Panc1 (cell line): ENCODE measurements around the gene VPS45.

Source experiments
- POLR2AphosphoS5 ChIP-seq: IDR thresholded peaks from 2 replicates; pipeline ENCODE4 v1.6.1; 2012; ENCODE audit warnings: mild to moderate bottlenecking, low read depth, low read length, moderate library complexity
- REST ChIP-seq, 2 experiments: IDR thresholded peaks; 2 replicates each; pipeline ENCODE4 v1.6.1; 2011 to 2012; ENCODE audit warnings: low read depth in 2 of 2, control low read depth in 1 of 2, low read length in 1 of 2, mild to moderate bottlenecking in 1 of 2, moderate library complexity in 1 of 2; ENCODE audit not compliant: insufficient read depth in 1 of 2
- SIN3A ChIP-seq: IDR thresholded peaks from 2 replicates; pipeline ENCODE4 v1.6.1; 2012; ENCODE audit warnings: low read depth, mild to moderate bottlenecking, low read length, moderate library complexity, borderline replicate concordance; ENCODE audit not compliant: insufficient read depth
- TCF7L2 ChIP-seq: IDR thresholded peaks from 2 replicates; pipeline ENCODE4 v1.6.1; 2011; ENCODE audit warnings: mild to moderate bottlenecking, low read depth, low read length, inconsistent platforms
- TF ChIP-seq, protein P1 (sequence below): fragments of 450-650 bp; IDR thresholded peaks from 2 replicates; pipeline ENCODE4 v1.5.1; 2017; ENCODE audit warnings: mild to moderate bottlenecking

DNA sequence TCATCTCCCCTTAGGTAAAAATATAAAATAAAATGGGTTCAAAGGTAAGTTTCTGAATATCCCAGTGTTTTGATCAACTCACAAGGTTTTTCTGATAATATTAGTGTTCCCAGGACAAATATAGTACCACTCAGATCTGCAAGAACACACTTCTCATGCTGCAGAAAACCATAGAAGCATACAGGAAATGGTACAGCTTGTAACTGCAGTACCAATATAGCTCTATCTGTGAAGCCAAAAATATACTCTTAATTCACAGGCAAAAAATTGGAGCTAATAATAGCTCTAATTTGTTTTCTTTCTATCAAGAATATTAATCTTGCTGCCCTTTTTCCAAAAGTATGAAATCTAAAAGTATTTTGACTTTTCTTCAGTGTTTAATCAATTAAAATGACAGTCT is 13.2 kb downstream of the VPS45 start:
- TF ChIP-seq, protein P1, sequence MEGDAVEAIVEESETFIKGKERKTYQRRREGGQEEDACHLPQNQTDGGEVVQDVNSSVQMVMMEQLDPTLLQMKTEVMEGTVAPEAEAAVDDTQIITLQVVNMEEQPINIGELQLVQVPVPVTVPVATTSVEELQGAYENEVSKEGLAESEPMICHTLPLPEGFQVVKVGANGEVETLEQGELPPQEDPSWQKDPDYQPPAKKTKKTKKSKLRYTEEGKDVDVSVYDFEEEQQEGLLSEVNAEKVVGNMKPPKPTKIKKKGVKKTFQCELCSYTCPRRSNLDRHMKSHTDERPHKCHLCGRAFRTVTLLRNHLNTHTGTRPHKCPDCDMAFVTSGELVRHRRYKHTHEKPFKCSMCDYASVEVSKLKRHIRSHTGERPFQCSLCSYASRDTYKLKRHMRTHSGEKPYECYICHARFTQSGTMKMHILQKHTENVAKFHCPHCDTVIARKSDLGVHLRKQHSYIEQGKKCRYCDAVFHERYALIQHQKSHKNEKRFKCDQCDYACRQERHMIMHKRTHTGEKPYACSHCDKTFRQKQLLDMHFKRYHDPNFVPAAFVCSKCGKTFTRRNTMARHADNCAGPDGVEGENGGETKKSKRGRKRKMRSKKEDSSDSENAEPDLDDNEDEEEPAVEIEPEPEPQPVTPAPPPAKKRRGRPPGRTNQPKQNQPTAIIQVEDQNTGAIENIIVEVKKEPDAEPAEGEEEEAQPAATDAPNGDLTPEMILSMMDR = no peak
- no peak for TF ChIP-seq SIN3A
- no peak for TF ChIP-seq TCF7L2
- TF ChIP-seq POLR2AphosphoS5 = no peak
- TF ChIP-seq REST (IDR thresholded peaks at IDR 0.05; ENCODE audit: insufficient read depth in 1 of 2, low read depth in 2 of 2, low read length in 1 of 2) = no peak
